ENCODE results near the gene ERGIC1. TPM values are rescaled to one million over a fixed set of nuclear protein-coding genes. Genes with fewer than 3 reads are reported as not detected.
A peak's percentile ranks its signal among the peaks of the same experiment; 100 is the strongest.

The ERGIC1 gene
- total and polyA plus RNA-seq, 2 of the 13 experiments (the other 11 are each of a cell fraction or from before 2014, with no cell fraction given) = 78.5 to 184 TPM

GRCh38 chr5:172983542-172984243 lies 149.6 kb downstream of the ERGIC1 start, which contains the start of gene ATP6V0E1 (continued):
- TF ChIP-seq ZGPAT (CRISPR knock-in tag; IDR thresholded peaks at IDR 0.05) (peak; percentile 74), CBX1 (IDR thresholded peaks at IDR 0.05; ENCODE audit: low read depth) (peak; percentile 58), ZNF749 (CRISPR knock-in tag; IDR thresholded peaks at IDR 0.05; ENCODE audit: borderline replicate concordance) (no peak), TCF7L2 (IDR thresholded peaks at IDR 0.05; ENCODE audit: low read depth, low read length) (no peak), NFRKB (IDR thresholded peaks at IDR 0.05) (no peak), SPEN (CRISPR knock-in tag; IDR thresholded peaks at IDR 0.05; ENCODE audit: low read depth) (peak; percentile 66), USF2 (IDR thresholded peaks at IDR 0.05; ENCODE audit: low read depth, low read length) (peak; percentile 97), USF2 (CRISPR knock-in tag; IDR thresholded peaks at IDR 0.05; ENCODE audit: borderline replicate concordance) (peak; percentile 100; the same call in 1 of the 2 replicates), KMT2A (CRISPR knock-in tag; IDR thresholded peaks at IDR 0.05) (no peak), HNRNPK (IDR thresholded peaks at IDR 0.05; ENCODE audit: low read depth, low read length, poor library complexity, severe bottlenecking) (no peak), CREM (IDR thresholded peaks at IDR 0.05) (no peak), CREM (CRISPR knock-in tag; IDR thresholded peaks at IDR 0.05) (no peak), ZNF850 (CRISPR knock-in tag; conservative IDR thresholded peaks at IDR 0.05) (no peak), ZNF550 (CRISPR knock-in tag; IDR thresholded peaks at IDR 0.05; ENCODE audit: borderline replicate concordance) (0 out of 2 replicates have a peak, but pooled peaks have one; percentile 87), ZKSCAN8 (CRISPR knock-in tag; IDR thresholded peaks at IDR 0.05; ENCODE audit: borderline replicate concordance) (no peak; the same call in 1 of the 2 replicates), BCLAF1 (IDR thresholded peaks at IDR 0.05) (no peak), NR2C2 (CRISPR knock-in tag; IDR thresholded peaks at IDR 0.05; ENCODE audit: borderline replicate concordance) (no peak), ETS1 (CRISPR knock-in tag; IDR thresholded peaks at IDR 0.05) (no peak), ZNF616 (CRISPR knock-in tag; IDR thresholded peaks at IDR 0.05; ENCODE audit: low read depth) (no peak), ZNF75D (CRISPR knock-in tag; IDR thresholded peaks at IDR 0.05; ENCODE audit: borderline replicate concordance) (no peak), ZBTB21 (CRISPR knock-in tag; IDR thresholded peaks at IDR 0.05) (no peak), NFIB (CRISPR knock-in tag; IDR thresholded peaks at IDR 0.05; ENCODE audit: borderline replicate concordance) (no peak), ZNF605 (CRISPR knock-in tag; IDR thresholded peaks at IDR 0.05) (peak; percentile 41; the same call in 1 of the 2 replicates), ZNF83 (CRISPR knock-in tag; IDR thresholded peaks at IDR 0.05; ENCODE audit: borderline replicate concordance) (no peak)
